Sigmoid colon (tissue), 4 donors: ENCODE measurements around the gene TRIP10.

Experiments used
- CTCF ChIP-seq, 4 experiments: fragments of 450-650 bp in 3 of 4; fragments of 200-600 bp in 1 of 4; IDR thresholded peaks; one replicate each; pipeline ENCODE4 v1.5.1; 2016 to 2019; ENCODE audit warnings: antibody characterized with exemption in 4 of 4, mild to moderate bottlenecking in 3 of 4, moderate library complexity in 2 of 4
- POLR2AphosphoS5 ChIP-seq, 4 donors: sonication (generic); formaldehyde crosslinking; IDR thresholded peaks; one replicate each; pipeline ENCODE4 v1.6.1; 2017; ENCODE audit warnings: antibody characterized with exemption in 4 of 4

GRCh38 chr19:6733338-6734095 is 6.0 kb upstream of the TRIP10 start:
- no peak for TF ChIP-seq POLR2AphosphoS5 (IDR thresholded peaks at IDR 0.05)
- TF ChIP-seq CTCF (IDR thresholded peaks at IDR 0.05), result peak in 1 of 4 experiments; percentile 33
